ENCODE measurements around the gene MARVELD2.

DNA sequence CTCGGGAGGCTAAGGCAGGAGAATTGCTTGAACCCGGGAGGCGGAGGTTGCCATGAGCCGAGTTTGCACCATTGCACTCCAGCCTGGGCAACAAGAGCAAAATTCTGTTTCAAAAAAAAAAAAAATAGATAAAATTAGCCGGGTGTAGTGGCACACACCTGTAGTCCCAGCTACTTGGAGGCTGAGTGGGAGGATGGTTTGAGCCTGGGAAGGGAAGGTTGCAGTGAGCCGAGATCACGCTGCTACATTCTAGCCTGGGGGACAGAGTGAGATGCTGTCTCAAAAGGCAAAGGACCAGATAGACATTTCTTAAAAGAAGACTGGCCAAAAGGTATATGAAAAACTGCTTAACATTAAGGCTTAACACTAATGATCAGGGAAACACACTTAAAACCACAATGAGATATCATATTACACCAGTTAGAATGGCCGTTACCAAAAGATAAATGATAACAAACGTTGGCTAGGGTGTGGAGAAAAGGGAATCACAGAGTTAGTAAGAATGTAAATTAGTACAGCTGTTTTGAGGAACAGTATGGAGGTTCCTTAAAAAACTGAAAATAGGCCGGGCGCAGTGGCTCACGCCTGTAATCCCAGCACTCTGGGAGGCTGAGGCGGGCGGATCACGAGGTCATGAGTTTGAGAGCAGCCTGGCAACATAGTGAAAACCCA lies 10.1 kb upstream of the MARVELD2 start:
- TF ChIP-seq, protein P1, sequence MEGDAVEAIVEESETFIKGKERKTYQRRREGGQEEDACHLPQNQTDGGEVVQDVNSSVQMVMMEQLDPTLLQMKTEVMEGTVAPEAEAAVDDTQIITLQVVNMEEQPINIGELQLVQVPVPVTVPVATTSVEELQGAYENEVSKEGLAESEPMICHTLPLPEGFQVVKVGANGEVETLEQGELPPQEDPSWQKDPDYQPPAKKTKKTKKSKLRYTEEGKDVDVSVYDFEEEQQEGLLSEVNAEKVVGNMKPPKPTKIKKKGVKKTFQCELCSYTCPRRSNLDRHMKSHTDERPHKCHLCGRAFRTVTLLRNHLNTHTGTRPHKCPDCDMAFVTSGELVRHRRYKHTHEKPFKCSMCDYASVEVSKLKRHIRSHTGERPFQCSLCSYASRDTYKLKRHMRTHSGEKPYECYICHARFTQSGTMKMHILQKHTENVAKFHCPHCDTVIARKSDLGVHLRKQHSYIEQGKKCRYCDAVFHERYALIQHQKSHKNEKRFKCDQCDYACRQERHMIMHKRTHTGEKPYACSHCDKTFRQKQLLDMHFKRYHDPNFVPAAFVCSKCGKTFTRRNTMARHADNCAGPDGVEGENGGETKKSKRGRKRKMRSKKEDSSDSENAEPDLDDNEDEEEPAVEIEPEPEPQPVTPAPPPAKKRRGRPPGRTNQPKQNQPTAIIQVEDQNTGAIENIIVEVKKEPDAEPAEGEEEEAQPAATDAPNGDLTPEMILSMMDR (conservative IDR thresholded peaks at IDR 0.05; ENCODE audit: low read depth, low read length) = no peak
- TF ChIP-seq EZH2phosphoT487 (IDR thresholded peaks at IDR 0.05; ENCODE audit: borderline replicate concordance, low read length) (no peak), EZH2 (IDR thresholded peaks at IDR 0.05; ENCODE audit: low read length, unreplicated experiment) (no peak)

Measured in PC-3 (cell line).